HepG2 (cell line): ENCODE results near the gene SERHL2. TPM values are rescaled to one million over a fixed set of nuclear protein-coding genes. Genes with fewer than 3 reads are reported as not detected.

Source experiments
- ATAC-seq: fragments of 200-7000 bp; cut with Tn5 transposase; 3 replicates; pipeline ENCODE4 v1.9.1; 2020; ENCODE audit warnings: mild to moderate bottlenecking, moderate library complexity
- BruUV-seq: library from RNA; stranded (reverse); fragments of 400-500 nt; replicated peaks from 2 replicates; lab custom pipeline; 2021; lab: Mats Ljungman, UMichigan
- CTCF ChIA-PET: fragments of 300-600 bp; formaldehyde crosslinking; extraction: SDS; loops from one replicate; lab custom pipeline; 2021; ENCODE audit warnings: low total read pairs, inconsistent platforms, low intra/inter-chr PET ratio; lab: Yijun Ruan, JAX
- POLR2A ChIA-PET: fragments of 350-600 bp; sonication (Branson Sonifier 250); formaldehyde crosslinking; loops from one replicate; lab custom pipeline; 2020; ENCODE audit warnings: antibody characterized with exemption, inconsistent platforms; lab: Yijun Ruan, JAX
- DNase-seq: peaks from one replicate; pipeline ENCODE4 v3.0.0-alpha.2; 2015; ENCODE audit warnings: low spot score
- FAIRE-seq: peaks from 3 replicates; lab custom pipeline; 2011; peaks lifted over from hg19 to GRCh38; lab: Jason Lieb, UNC
- H2AFZ ChIP-seq: one replicate; pipeline ENCODE4 v1.6.1; 2011; ENCODE audit warnings: low read length, inconsistent platforms
- H3K27ac ChIP-seq: fragments of 300-600 bp; 3 replicates; pipeline ENCODE4 v1.8.0; 2011; ENCODE audit warnings: mixed run types, mild to moderate bottlenecking, mixed read lengths, low read length, inconsistent platforms; ENCODE audit not compliant: insufficient read depth; ENCODE audit errors: extremely low read length
- H3K27me3 ChIP-seq, 2 experiments: fragments of 200-600 bp in 1 of 2; 2 replicates in 1 of 2; 3 replicates in 1 of 2; pipeline versions ENCODE4 v1.6.0 to v1.8.0; 2011; ENCODE audit warnings: low read length in 2 of 2, mild to moderate bottlenecking in 2 of 2, moderate library complexity in 2 of 2, inconsistent platforms in 1 of 2; ENCODE audit not compliant: insufficient read depth in 2 of 2, control insufficient read depth in 1 of 2
- H3K36me3 ChIP-seq, 2 experiments: fragments of 200-600 bp in 1 of 2; replicated peaks in 1 of 2; 2 replicates in 1 of 2; 3 replicates in 1 of 2; pipeline versions ENCODE4 v1.5.1 to v1.8.0; 2011; ENCODE audit warnings: low read length in 2 of 2, inconsistent platforms in 1 of 2; ENCODE audit not compliant: insufficient read depth in 2 of 2, control insufficient read depth in 1 of 2
- H3K4me1 ChIP-seq: 2 replicates; pipeline ENCODE4 v1.5.1; 2012; ENCODE audit warnings: low read length, inconsistent platforms; ENCODE audit not compliant: insufficient read depth
- H3K4me2 ChIP-seq: 2 replicates; pipeline ENCODE4 v1.6.0; 2011; ENCODE audit warnings: low read depth, low read length, inconsistent platforms
- H3K4me3 ChIP-seq, 3 experiments: fragments of 200-600 bp in 1 of 3; sonication (generic), shearing (Covaris generic) in 1 of 3; replicated peaks in 1 of 3; 2 replicates each; pipeline ENCODE4 v1.5.1; 2011 to 2016; ENCODE audit warnings: low read length in 3 of 3, inconsistent platforms in 2 of 3, low read depth in 2 of 3, mild to moderate bottlenecking in 2 of 3, control low read depth in 1 of 3, mixed read lengths in 1 of 3; ENCODE audit not compliant: insufficient read depth in 1 of 3
- H3K79me2 ChIP-seq: one replicate; pipeline ENCODE4 v1.6.1; 2011; ENCODE audit warnings: low read length, inconsistent platforms; ENCODE audit not compliant: insufficient read depth
- H3K9ac ChIP-seq: 2 replicates; pipeline ENCODE4 v1.6.0; 2011; ENCODE audit warnings: mild to moderate bottlenecking, low read depth, low read length, inconsistent platforms; ENCODE audit not compliant: insufficient read depth
- H3K9me3 ChIP-seq: 2 replicates; pipeline ENCODE4 v1.5.1; 2012; ENCODE audit warnings: mild to moderate bottlenecking, low read length
- H4K20me1 ChIP-seq: 2 replicates; pipeline ENCODE4 v1.6.0; 2011; ENCODE audit warnings: inconsistent platforms, mild to moderate bottlenecking, low read length, moderate library complexity; ENCODE audit not compliant: insufficient read depth
- ARID4A ChIP-seq: sonication (generic); formaldehyde crosslinking; IDR thresholded peaks from 2 replicates; pipeline ENCODE4 v1.5.0; 2020; ENCODE audit warnings: mild to moderate bottlenecking, missing genetic modification reagents, borderline replicate concordance
- CHD4 ChIP-seq: fragments of 200-600 bp; sonication (generic); IDR thresholded peaks from 2 replicates; pipeline ENCODE4 v1.7.0; 2017; ENCODE audit warnings: mild to moderate bottlenecking, low read length, borderline replicate concordance
- GFI1 ChIP-seq: sonication (generic); formaldehyde crosslinking; IDR thresholded peaks from 2 replicates; pipeline ENCODE4 v1.5.0; 2020; ENCODE audit warnings: missing genetic modification reagents, mild to moderate bottlenecking, borderline replicate concordance
- HHEX ChIP-seq: IDR thresholded peaks from 2 replicates; pipeline ENCODE4 v1.6.1; 2016; ENCODE audit warnings: control low read depth
- HINFP ChIP-seq: sonication (generic); formaldehyde crosslinking; IDR thresholded peaks from 2 replicates; pipeline ENCODE4 v1.4.0; 2020; ENCODE audit warnings: low read depth, mild to moderate bottlenecking, missing genetic modification reagents
- IKZF5 ChIP-seq: IDR thresholded peaks from 2 replicates; pipeline ENCODE4 v1.6.1; 2018; ENCODE audit warnings: missing genetic modification reagents, mild to moderate bottlenecking, missing compliant biosample characterization
- LCORL ChIP-seq, 2 experiments: fragments of 450-650 bp in 1 of 2; sonication (generic) in 1 of 2; formaldehyde crosslinking in 1 of 2; IDR thresholded peaks; 2 replicates each; pipeline versions ENCODE4 v1.5.0 to v1.6.1; 2017 to 2020; ENCODE audit warnings: antibody characterized with exemption in 1 of 2, missing genetic modification reagents in 1 of 2
- MTA1 ChIP-seq: sonication (generic); formaldehyde crosslinking; IDR thresholded peaks from 2 replicates; pipeline ENCODE4 v1.4.0; 2020; ENCODE audit warnings: missing genetic modification reagents, mild to moderate bottlenecking, borderline replicate concordance
- NFE2L2 ChIP-seq: fragments of 150-350 bp; IDR thresholded peaks from 2 replicates; pipeline ENCODE4 v1.6.1; 2014; ENCODE audit warnings: low read length
- POGZ ChIP-seq: sonication (generic); formaldehyde crosslinking; IDR thresholded peaks from 2 replicates; pipeline ENCODE4 v1.4.0; 2020; ENCODE audit warnings: mild to moderate bottlenecking, missing genetic modification reagents
- ZNF317 ChIP-seq: sonication (generic); formaldehyde crosslinking; IDR thresholded peaks from 2 replicates; pipeline ENCODE4 v1.5.0; 2020; ENCODE audit warnings: mild to moderate bottlenecking, missing genetic modification reagents
- ZNF546 ChIP-seq: sonication (generic); formaldehyde crosslinking; conservative IDR thresholded peaks from 2 replicates; pipeline ENCODE4 v1.8.1; 2023; ENCODE audit warnings: mild to moderate bottlenecking, missing genetic modification reagents
- ZNF607 ChIP-seq: sonication (generic); formaldehyde crosslinking; IDR thresholded peaks from 2 replicates; pipeline ENCODE4 v1.5.1; 2020; ENCODE audit warnings: missing genetic modification reagents, mild to moderate bottlenecking, borderline replicate concordance
- ZNF878 ChIP-seq: sonication (generic); formaldehyde crosslinking; IDR thresholded peaks from 2 replicates; pipeline ENCODE4 v1.8.1; 2023; ENCODE audit warnings: mild to moderate bottlenecking, missing genetic modification reagents, moderate library complexity
- ZNF883 ChIP-seq: sonication (generic); formaldehyde crosslinking; IDR thresholded peaks from 2 replicates; pipeline ENCODE4 v1.5.1; 2020; ENCODE audit warnings: mild to moderate bottlenecking, missing genetic modification reagents; ENCODE audit errors: not compliant biosample characterization
- WGBS: methylation state at CpG from one replicate; pipeline ENCODE4 v1.1.6; 2017; ENCODE audit warnings: low lambda C conversion rate; 5-methylcytosine and 5-hydroxymethylcytosine counted together
- in situ Hi-C: cut with HindIII; loops from 2 replicates; pipeline ENCODE4 v1.10.0; 2017; ENCODE audit warnings: low pct_unique_long_range_greater_than_20kb; ENCODE audit not compliant: extremely low pct_ligation_motif_present
- intact Hi-C: fragments of 100-400 bp; cut with micrococcal nuclease; formaldehyde crosslinking; loops from one replicate; pipeline ENCODE4 v1.10.0; 2022; ENCODE audit not compliant: unreplicated experiment
- polyA plus RNA-seq, 8 experiments: library from polyadenylated mRNA; depleted of rRNA in 3 of 8; stranded (reverse) in 7 of 8; unstranded in 1 of 8; fragments of >200 nt; fragmentation: Illumina TruSeq in 4 of 8; extraction: Trizol in 4 of 8; gene quantifications; 2 replicates each; pipeline versions ENCODE4 v1.2.1 to v1.2.3, GENCODE V29; 2011 to 2016; ENCODE audit warnings: low read depth in 4 of 8, missing spikeins in 1 of 8, mixed read lengths in 1 of 8; ENCODE audit not compliant: insufficient read depth in 1 of 8
- total RNA-seq, 5 experiments: library from RNA; depleted of rRNA; stranded (reverse); fragments of >200 nt; fragmentation: Illumina TruSeq; extraction: Trizol; gene quantifications; 2 replicates each; pipeline ENCODE4 v1.2.3, GENCODE V29; 2016; ENCODE audit warnings: low read depth in 1 of 5

SERHL2 gene
- total and polyA plus RNA-seq, 2 of the 13 experiments (the other 11 are each of a cell fraction or from before 2014, with no cell fraction given): 1.0 to 1.8 TPM

- peak; percentile 59 for TF ChIP-seq ZNF883 (CRISPR knock-in tag)
- TF ChIP-seq HINFP (CRISPR knock-in tag): no peak
- 0 out of 2 replicates have a peak, but pooled peaks have one; percentile 35 for TF ChIP-seq MTA1 (CRISPR knock-in tag)
These were observed 48.2 kb downstream of the SERHL2 start (continued) for GRCh38 chr22:42601879-42602465.

GRCh38 chr22:42602470-42602869 lies 48.7 kb downstream of the SERHL2 start:
- no peaks in the 10 kb centered on the region for H3K9me3 ChIP-seq
- no peak overlapping the region for H3K4me2 ChIP-seq
- ATAC-seq (no peak), FAIRE-seq (no peak), DNase-seq (no peak)
- H3K36me3 ChIP-seq: peaks cover 18 to 57% of the 10 kb centered on the region in 2 experiments
- no peak overlapping the region for H2AFZ ChIP-seq
- peaks cover 49% of the 10 kb centered on the region for H3K79me2 ChIP-seq
- H3K9ac ChIP-seq: peak overlapping the region; percentile 25; the same call in 1 of the 2 replicates
- intact Hi-C loops: no loop called here
- POLR2A ChIA-PET: interaction anchor here (1.3 to 1.6 kb wide), 2 partner anchors 12 to 13 kb away, joined by 3 to 12 read pairs; partner anchors contain the start of gene POLDIP3
- in situ Hi-C loops: no loop called here
- TF ChIP-seq NFE2L2 (peak; percentile 25; the same call in 1 of the 2 replicates), GFI1 (CRISPR knock-in tag) (peak; percentile 15; the same call in 1 of the 2 replicates), CHD4 (0 out of 2 replicates have a peak, but pooled peaks have one; percentile 48), ZNF607 (CRISPR knock-in tag) (0 out of 2 replicates have a peak, but pooled peaks have one; percentile 6), ZNF546 (CRISPR knock-in tag) (no peak), POGZ (CRISPR knock-in tag) (0 out of 2 replicates have a peak, but pooled peaks have one; percentile 10), LCORL (IDR thresholded peaks at IDR 0.05) (no peak), LCORL (CRISPR knock-in tag; IDR thresholded peaks at IDR 0.05) (0 out of 2 replicates have a peak, but pooled peaks have one; percentile 3), IKZF5 (CRISPR knock-in tag) (0 out of 2 replicates have a peak, but pooled peaks have one; percentile 6), ZNF878 (CRISPR knock-in tag) (0 out of 2 replicates have a peak, but pooled peaks have one; percentile 15), ARID4A (no peak), ZNF317 (CRISPR knock-in tag) (0 out of 2 replicates have a peak, but pooled peaks have one; percentile 7), HHEX (no peak)
- H3K4me3 ChIP-seq: no peak overlapping the region
- peaks cover 63% of the 10 kb centered on the region for H3K4me1 ChIP-seq
- WGBS: 54% methylated on average over 1 of the region's 2 CpGs
- peaks cover 4% of the 10 kb centered on the region; the same call in 1 of the 2 replicates for H4K20me1 ChIP-seq
- BruUV-seq: no TSS peak
- H3K27ac ChIP-seq: peak overlapping the region; percentile 93
- no peaks in the 10 kb centered on the region for H3K27me3 ChIP-seq
- CTCF ChIA-PET: no interaction called here
